NCI-H128 (cell line): ENCODE data around the gene PCDH19.
A peak's percentile ranks its signal among the peaks of the same experiment; 100 is the strongest.
"Not testable (repeated sequence)": the region's sequence is repeated elsewhere in the genome, so short reads cannot be mapped to it uniquely, and the experiment has no call there.

Experiments used
- DNase-seq: peaks from one replicate; lab custom pipeline; 2025; ENCODE audit not compliant: unreplicated experiment; lab: John Stamatoyannopoulos, UW

Gene PCDH19

GRCh38 chrX:100409610-100410590, at the start of gene PCDH19:
Gene PCDH19 (minus strand): TSS chrX:100410273. CDS start chrX:100408597, 1,676 bp downstream.
- DNase-seq, result no peak

GRCh38 chrX:100449696-100450608, 39.9 kb upstream of the PCDH19 start:
- no peak for DNase-seq

- no peak for DNase-seq
Observed at GRCh38 chrX:100447655-100448397, 37.8 kb upstream of the PCDH19 start.

- DNase-seq, result no peak
Observed at GRCh38 chrX:100445593-100445992, 35.5 kb upstream of the PCDH19 start.

GRCh38 chrX:100441321-100441720, 31.2 kb upstream of the PCDH19 start:
- DNase-seq, result not testable (repeated sequence)

GRCh38 chrX:100440006-100440405, 29.9 kb upstream of the PCDH19 start:
- no peak for DNase-seq

GRCh38 chrX:100435726-100436125, 25.7 kb upstream of the PCDH19 start:
- no peak for DNase-seq

GRCh38 chrX:100424012-100424411, 13.9 kb upstream of the PCDH19 start:
- no peak for DNase-seq

- no peak for DNase-seq
Observed at GRCh38 chrX:100418556-100418955, 8.5 kb upstream of the PCDH19 start.

- DNase-seq, result no peak
Observed at GRCh38 chrX:100417681-100418080, 7.6 kb upstream of the PCDH19 start.

GRCh38 chrX:100413229-100413628, 3.2 kb upstream of the PCDH19 start:
- DNase-seq, result peak; percentile 7

GRCh38 chrX:100411802-100412715, 2.0 kb upstream of the PCDH19 start:
- DNase-seq, result no peak

GRCh38 chrX:100410901-100411801, 1.1 kb upstream of the PCDH19 start:
- no peak for DNase-seq

- no peak for DNase-seq
Observed at GRCh38 chrX:100408713-100409609, 1.1 kb downstream of the PCDH19 start.

GRCh38 chrX:100407784-100408712, 2.0 kb downstream of the PCDH19 start:
- DNase-seq, result no peak

GRCh38 chrX:100407147-100407783, 2.8 kb downstream of the PCDH19 start:
- no peak for DNase-seq
